BLaER1 treated with 17β-estradiol and CSF1 and Interleukin-3, amounts not matched to agents 10 nM and 100 nM (cell line): Measurements from ENCODE around the gene SUCO.

Source experiments
- H3K27ac ChIP-seq, 11 experiments: shearing (Covaris generic); formaldehyde crosslinking; 2 replicates each; pipeline ENCODE4 v1.8.1; 2022
- H3K27me3 ChIP-seq, 11 experiments: shearing (Covaris generic); formaldehyde crosslinking; 2 replicates each; pipeline ENCODE4 v1.8.1; 2022
- H3K36me3 ChIP-seq, 11 experiments: shearing (Covaris generic); formaldehyde crosslinking; 2 replicates each; pipeline ENCODE4 v1.8.1; 2022
- H3K4me1 ChIP-seq, 10 experiments: shearing (Covaris generic); formaldehyde crosslinking; 2 replicates each; pipeline ENCODE4 v1.8.1; 2022
- H3K4me2 ChIP-seq, 11 experiments: shearing (Covaris generic); formaldehyde crosslinking; 2 replicates each; pipeline ENCODE4 v1.8.1; 2022
- H3K4me3 ChIP-seq, 10 experiments: shearing (Covaris generic); formaldehyde crosslinking; 2 replicates each; pipeline ENCODE4 v1.8.1; 2022
- H3K9ac ChIP-seq, 11 experiments: shearing (Covaris generic); formaldehyde crosslinking; 2 replicates each; pipeline ENCODE4 v1.8.1; 2022
- H3K9me3 ChIP-seq, 11 experiments: shearing (Covaris generic); formaldehyde crosslinking; replicated peaks in 1 of 11; 2 replicates each; pipeline ENCODE4 v1.8.1; 2022
- H4K20me1 ChIP-seq, 11 experiments: shearing (Covaris generic); formaldehyde crosslinking; 2 replicates each; pipeline ENCODE4 v1.8.1; 2022
- Cebpa-rat ChIP-seq, 11 experiments: shearing (Covaris generic); IDR thresholded peaks; 2 replicates each; pipeline ENCODE4 v1.8.1; 2022

The SUCO gene

DNA sequence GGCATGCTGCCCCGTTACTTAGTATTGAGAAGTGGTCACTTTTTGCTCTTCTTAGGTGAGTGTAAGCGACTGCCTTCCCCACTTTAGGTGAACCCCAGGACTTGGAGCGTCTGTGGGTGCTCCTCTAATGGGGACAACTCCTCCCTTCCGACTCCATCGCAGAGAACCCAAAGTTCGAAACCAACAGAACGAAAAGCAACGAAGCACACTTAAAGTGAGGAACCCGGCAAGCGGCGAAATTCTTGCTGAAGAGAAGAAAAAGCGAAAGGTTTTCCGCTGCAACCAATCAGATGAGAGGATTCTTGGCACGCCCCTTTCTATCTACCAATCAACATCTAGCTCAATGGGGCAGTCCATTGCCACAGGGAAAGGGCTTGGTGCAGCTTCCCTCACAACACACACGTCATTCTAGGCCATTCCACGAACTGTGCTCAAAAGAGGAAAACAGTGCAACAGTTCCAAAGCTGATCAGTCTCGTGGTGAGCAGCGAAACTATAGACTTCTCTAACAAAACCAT, 709 bp upstream of the SUCO start:
- no peak for TF ChIP-seq Cebpa-rat (IDR thresholded peaks at IDR 0.05)
- Histone ChIP-seq H4K20me1 (peaks cover 9 to 41% (median 33%) of the 10 kb centered on the region in 11 experiments; a peak in 17 of 22 replicates), H3K9me3 (no peaks in the 10 kb centered on the region), H3K4me2 (peak overlapping the region; percentile 76 to 88 (median 85)), H3K36me3 (peaks cover 0 to 5% (median 0%) of the 10 kb centered on the region in 11 experiments; a peak in 2 of 22 replicates), H3K4me3 (peak overlapping the region; percentile 70 to 94 (median 87)), H3K4me1 (peaks cover 23 to 37% (median 32%) of the 10 kb centered on the region in 10 experiments), H3K27me3 (no peaks in the 10 kb centered on the region), H3K9ac (peak overlapping the region; percentile 87 to 96 (median 91)), H3K27ac (peak overlapping the region; percentile 66 to 97 (median 92))

DNA sequence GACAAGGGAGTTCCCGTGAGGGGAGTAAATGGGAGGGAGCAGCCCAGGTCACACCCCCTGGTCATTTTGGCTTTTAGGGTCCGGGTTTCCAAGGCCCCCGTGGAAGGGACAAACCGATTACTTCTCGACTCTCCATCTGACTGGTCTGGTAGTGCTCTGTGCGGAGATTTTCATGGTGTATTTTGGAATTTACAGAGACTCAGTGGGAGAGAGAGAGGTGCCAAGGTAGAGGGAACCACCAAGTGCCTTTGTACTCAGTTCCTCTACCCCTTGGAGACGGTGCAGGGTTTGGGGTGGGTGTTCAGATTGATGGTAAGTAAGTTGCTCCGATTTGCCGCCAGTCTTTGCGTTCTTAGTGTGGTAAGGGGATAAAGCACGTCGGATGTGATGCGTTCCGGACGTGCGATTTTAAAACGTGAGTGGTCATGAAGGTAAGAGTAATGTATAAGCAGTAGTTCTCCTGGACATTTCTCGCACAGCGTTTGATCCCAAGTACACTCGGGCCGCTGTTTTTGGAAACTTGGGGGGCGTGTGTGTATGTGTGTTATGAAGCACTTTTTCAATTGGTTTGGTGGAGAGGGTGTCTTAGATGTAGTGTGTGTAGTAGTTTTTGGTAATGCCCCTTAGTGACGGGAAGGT, 682 bp downstream of the SUCO start:
- Histone ChIP-seq H3K4me3 (peak overlapping the region; percentile 70 to 94 (median 87)), H3K27ac (peak overlapping the region; percentile 81 to 97 (median 91)), H3K36me3 (peaks cover 0 to 6% (median 0%) of the 10 kb centered on the region in 11 experiments; a peak in 2 of 22 replicates), H3K4me1 (peaks cover 23 to 37% (median 32%) of the 10 kb centered on the region in 10 experiments), H3K9ac (peak overlapping the region; percentile 89 to 96 (median 91)), H3K4me2 (peak overlapping the region; percentile 87 to 95 (median 91)), H3K9me3 (no peaks in the 10 kb centered on the region), H4K20me1 (peaks cover 11 to 53% (median 47%) of the 10 kb centered on the region in 11 experiments; a peak in 17 of 22 replicates), H3K27me3 (no peaks in the 10 kb centered on the region)
- TF ChIP-seq Cebpa-rat (IDR thresholded peaks at IDR 0.05), result no peak

DNA sequence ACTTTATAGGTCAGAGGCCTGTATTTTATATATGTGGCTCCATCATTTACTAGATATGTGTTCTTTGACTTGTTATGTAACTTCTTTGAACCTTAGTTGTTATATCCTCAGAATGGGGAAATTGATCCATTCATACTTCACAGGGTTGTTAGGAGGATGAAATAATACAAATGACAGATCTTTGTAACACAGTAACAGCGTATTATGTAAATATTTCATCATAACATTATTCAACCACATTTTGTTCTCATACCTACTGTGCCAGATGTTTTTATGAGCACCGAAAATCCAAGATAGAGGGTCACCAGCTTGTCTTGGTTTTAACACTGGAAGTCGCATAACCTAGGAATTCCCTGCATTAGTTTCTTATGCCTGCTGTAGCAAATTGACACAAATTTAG, 3.3 kb downstream of the SUCO start:
- H4K20me1 ChIP-seq, result peaks cover 14 to 78% (median 61%) of the 10 kb centered on the region in 11 experiments; a peak in 18 of 22 replicates
- H3K36me3 ChIP-seq, result peaks cover 0 to 6% (median 0%) of the 10 kb centered on the region in 11 experiments; a peak in 2 of 22 replicates
- peaks cover 20 to 33% (median 29%) of the 10 kb centered on the region in 10 experiments for H3K4me1 ChIP-seq
- H3K4me2 ChIP-seq, result peak overlapping the region in 10 of 11 experiments; percentile 0 to 95 (median 90); a peak in 12 of 22 replicates
- H3K9me3 ChIP-seq, result no peaks in the 10 kb centered on the region
- H3K27ac ChIP-seq, result no peak overlapping the region
- no peak for TF ChIP-seq Cebpa-rat (IDR thresholded peaks at IDR 0.05)
- H3K27me3 ChIP-seq, result no peaks in the 10 kb centered on the region
- H3K4me3 ChIP-seq, result no peak overlapping the region
- no peak overlapping the region for H3K9ac ChIP-seq

DNA sequence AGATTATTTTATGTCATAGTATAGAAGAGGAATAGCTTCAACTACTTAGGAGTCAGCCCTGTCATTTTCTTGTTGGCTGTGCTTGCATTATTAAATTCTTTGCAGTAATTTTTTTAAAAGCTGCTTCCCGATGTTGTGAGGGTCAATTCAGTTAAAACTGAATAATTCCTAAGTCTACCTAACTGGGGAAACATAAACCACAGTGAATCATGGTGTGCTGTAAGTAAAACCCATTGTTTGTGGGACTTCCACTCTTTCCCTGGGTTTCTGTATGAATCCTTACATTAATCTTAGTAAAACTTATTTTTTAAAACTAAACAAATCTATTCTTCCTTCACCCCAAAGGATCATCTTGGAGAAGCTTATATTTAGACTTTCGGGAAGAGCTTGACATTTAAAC, 4.4 kb downstream of the SUCO start:
- peaks cover 25 to 89% (median 72%) of the 10 kb centered on the region in 11 experiments; a peak in 19 of 22 replicates for H4K20me1 ChIP-seq
- no peak overlapping the region for H3K27ac ChIP-seq
- peaks cover 14 to 32% (median 24%) of the 10 kb centered on the region in 10 experiments for H3K4me1 ChIP-seq
- TF ChIP-seq Cebpa-rat (IDR thresholded peaks at IDR 0.05), result no peak
- H3K9me3 ChIP-seq, result no peaks in the 10 kb centered on the region
- H3K27me3 ChIP-seq, result no peaks in the 10 kb centered on the region
- no peak overlapping the region for H3K4me2 ChIP-seq
- H3K4me3 ChIP-seq, result no peak overlapping the region
- H3K36me3 ChIP-seq, result peaks cover 0 to 6% (median 0%) of the 10 kb centered on the region in 11 experiments; a peak in 2 of 22 replicates
- H3K9ac ChIP-seq, result no peak overlapping the region

DNA sequence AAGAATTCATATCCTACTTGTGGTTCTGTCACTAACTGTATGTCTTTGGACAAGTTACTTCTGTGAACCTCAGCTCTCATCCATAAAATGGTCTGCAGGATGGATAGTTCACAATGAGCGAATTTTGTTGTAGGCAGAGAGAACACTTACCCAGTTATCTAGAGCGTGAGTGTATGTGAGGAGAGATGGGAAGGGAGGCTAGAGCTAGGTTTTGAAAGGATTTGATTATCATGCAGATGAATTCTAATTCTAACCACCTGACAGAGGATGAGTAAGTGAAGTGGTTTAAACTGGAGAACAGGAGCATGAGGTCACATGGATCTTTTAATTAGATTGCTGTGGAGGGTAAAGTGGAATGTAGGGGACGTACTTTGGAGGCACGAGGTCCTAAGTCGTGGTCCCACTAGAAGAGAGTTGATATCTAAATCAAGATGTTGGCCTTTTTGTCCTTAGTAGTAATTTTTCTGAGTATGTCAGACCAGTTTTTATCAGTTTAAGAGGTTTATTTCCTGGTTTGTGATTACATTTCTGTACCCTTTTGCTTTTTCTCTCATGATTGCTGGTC, 5.0 kb downstream of the SUCO start:
- peaks cover 27 to 94% (median 77%) of the 10 kb centered on the region in 11 experiments; a peak in 19 of 22 replicates for H4K20me1 ChIP-seq
- no peak for TF ChIP-seq Cebpa-rat (IDR thresholded peaks at IDR 0.05)
- H3K4me3 ChIP-seq, result no peak overlapping the region
- H3K36me3 ChIP-seq, result peaks cover 0 to 6% (median 0%) of the 10 kb centered on the region in 11 experiments; a peak in 2 of 22 replicates
- no peak overlapping the region for H3K9ac ChIP-seq
- no peak overlapping the region for H3K4me2 ChIP-seq
- H3K9me3 ChIP-seq, result no peaks in the 10 kb centered on the region
- H3K27ac ChIP-seq, result no peak overlapping the region
- H3K4me1 ChIP-seq, result peaks cover 14 to 38% (median 24%) of the 10 kb centered on the region in 10 experiments
- H3K27me3 ChIP-seq, result no peaks in the 10 kb centered on the region

DNA sequence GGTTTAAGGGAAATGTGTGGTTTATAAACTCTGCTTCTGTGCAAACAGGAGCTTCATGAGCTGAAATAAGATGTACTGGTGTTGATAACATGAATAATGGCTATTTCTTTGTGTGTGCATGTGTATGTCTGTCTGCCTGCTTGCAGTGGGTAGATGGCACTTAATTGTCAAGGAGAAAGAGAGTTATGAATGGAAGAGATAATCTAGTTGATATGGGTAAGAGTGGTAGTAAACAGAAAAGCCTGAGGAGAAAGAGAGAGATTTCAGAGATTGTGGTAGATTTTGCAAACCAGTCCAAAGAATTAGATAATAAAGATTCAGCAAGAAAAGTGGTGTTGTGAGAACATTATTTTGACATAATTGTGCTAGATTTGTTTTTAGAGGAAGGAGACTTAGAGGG, 7.7 kb downstream of the SUCO start:
- H3K9me3 ChIP-seq, result no peaks in the 10 kb centered on the region
- no peak for TF ChIP-seq Cebpa-rat (IDR thresholded peaks at IDR 0.05)
- H3K27me3 ChIP-seq, result no peaks in the 10 kb centered on the region
- peaks cover 12 to 46% (median 19%) of the 10 kb centered on the region in 10 experiments; a peak in 18 of 20 replicates for H3K4me1 ChIP-seq
- H3K9ac ChIP-seq, result no peak overlapping the region
- H3K36me3 ChIP-seq, result peaks cover 0 to 6% (median 0%) of the 10 kb centered on the region in 11 experiments; a peak in 2 of 22 replicates
- H3K4me3 ChIP-seq, result no peak overlapping the region
- no peak overlapping the region for H3K27ac ChIP-seq
- peaks cover 36 to 99% (median 87%) of the 10 kb centered on the region in 11 experiments; a peak in 20 of 22 replicates for H4K20me1 ChIP-seq
- no peak overlapping the region for H3K4me2 ChIP-seq

DNA sequence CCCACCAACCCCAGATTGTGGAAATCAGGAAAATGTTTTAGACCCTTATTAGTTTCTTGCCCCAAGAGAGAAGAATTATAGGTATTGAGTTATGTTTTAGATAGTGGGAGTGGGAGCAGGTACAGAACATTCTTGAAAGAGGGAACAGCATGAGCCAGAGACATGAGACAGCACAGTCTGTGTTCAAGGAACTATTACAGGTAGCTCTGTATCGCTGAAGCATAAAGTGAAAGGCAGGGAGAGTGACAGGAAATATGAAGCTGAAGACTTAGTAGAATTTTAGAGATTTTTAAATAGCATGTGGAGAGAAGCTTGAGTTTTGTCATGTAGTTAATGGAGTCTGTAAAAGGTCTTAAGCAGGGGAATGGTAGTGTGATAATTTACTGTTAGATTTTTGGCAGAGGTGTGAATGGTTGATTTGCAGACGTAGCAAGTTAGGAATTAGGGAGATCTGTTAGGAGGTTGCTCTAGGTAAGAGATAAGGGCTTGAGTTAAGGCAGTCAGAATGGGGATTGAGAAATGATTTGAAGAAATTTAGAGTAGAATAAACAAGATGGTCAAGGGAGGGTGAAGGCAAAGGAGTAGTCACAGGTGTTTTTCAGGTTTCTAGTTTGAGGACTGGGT, 11.6 kb downstream of the SUCO start:
- H3K9me3 ChIP-seq, result no peaks in the 10 kb centered on the region
- H3K4me2 ChIP-seq, result 0 out of 22 replicates have a peak overlapping the region, but pooled peaks of 1 of the 11 experiments have one; percentile 4
- peaks cover 46 to 99% (median 96%) of the 10 kb centered on the region in 11 experiments; a peak in 20 of 22 replicates for H4K20me1 ChIP-seq
- no peak overlapping the region for H3K4me3 ChIP-seq
- no peak overlapping the region for H3K9ac ChIP-seq
- TF ChIP-seq Cebpa-rat (IDR thresholded peaks at IDR 0.05), result no peak
- no peak overlapping the region for H3K27ac ChIP-seq
- no peaks in the 10 kb centered on the region for H3K27me3 ChIP-seq
- H3K36me3 ChIP-seq, result no peaks in the 10 kb centered on the region
- peaks cover 6 to 40% (median 16%) of the 10 kb centered on the region in 10 experiments; a peak in 14 of 20 replicates for H3K4me1 ChIP-seq

DNA sequence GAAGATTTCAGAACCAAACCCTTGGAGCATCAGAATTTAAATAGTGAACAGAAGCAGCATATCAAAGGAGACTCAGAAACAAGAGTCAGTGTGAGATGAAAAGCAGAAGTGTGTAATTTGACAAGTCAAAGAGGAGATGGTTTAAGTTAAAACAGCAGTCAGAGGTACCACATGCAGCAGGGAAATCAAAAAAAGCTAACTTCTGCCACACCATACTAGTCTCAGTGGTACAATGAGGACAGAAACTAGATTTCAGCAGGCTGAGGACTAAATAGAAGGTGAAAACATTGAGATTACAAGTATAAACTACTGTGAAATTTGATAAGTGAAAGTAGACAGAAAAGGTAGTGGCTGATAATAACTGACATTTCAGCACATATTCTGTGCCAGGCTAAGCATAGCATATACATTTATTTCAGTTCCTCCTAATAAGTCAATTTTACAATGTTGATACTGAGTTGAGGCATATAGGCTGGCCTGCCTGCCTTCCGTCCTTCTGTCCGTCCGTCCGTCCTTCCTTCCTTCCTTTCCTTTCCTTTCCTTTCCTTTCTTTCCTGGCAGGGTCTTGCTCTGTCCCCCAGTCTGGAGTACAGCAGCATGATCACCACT, 12.6 kb downstream of the SUCO start:
- no peak for TF ChIP-seq Cebpa-rat (IDR thresholded peaks at IDR 0.05)
- Histone ChIP-seq H3K27me3 (no peaks in the 10 kb centered on the region), H3K36me3 (no peaks in the 10 kb centered on the region), H4K20me1 (peaks cover 41 to 99% (median 95%) of the 10 kb centered on the region in 11 experiments; a peak in 20 of 22 replicates), H3K4me3 (no peak overlapping the region), H3K9me3 (no peaks in the 10 kb centered on the region), H3K4me2 (peak overlapping the region in 3 of 11 experiments; percentile 3 to 39 (median 36); a peak in 3 of 22 replicates), H3K9ac (no peak overlapping the region), H3K4me1 (peaks cover 6 to 40% (median 16%) of the 10 kb centered on the region in 10 experiments; a peak in 14 of 20 replicates), H3K27ac (no peak overlapping the region)
